ENCODE results near the gene LAMA3. TPM values are rescaled to one million over a fixed set of nuclear protein-coding genes. Genes with fewer than 3 reads are reported as not detected.

LAMA3 gene
- total and polyA plus RNA-seq, 12 donors: 1.6 to 10.2 (median 4.0) TPM

DNA sequence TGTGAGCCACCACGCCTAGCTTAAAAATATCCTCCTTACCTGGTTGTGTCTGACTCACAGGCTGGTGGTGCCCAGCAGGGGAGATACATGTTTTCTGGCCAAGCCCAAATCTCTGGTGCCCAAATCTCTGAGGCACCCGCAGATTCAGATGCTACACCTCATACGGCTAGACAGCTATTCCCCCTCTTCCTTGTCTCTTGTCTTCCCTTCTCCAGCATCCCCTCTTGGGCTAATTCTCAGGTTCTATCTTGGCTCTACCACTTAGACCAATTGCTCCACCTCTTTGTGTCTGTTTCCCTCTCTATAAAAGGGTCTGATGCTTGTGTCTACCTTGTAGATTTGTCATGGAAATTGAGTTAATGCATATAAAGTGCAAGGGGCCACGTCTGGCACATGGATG is 13.4 kb downstream of the LAMA3 start:
- WGBS, 4 donors: 73 to 89% (median 84%) methylated on average over 4 of the region's 4 CpGs
- Histone ChIP-seq H3K27me3 (no peaks in the 10 kb centered on the region), H3K4me3 (no peak overlapping the region), H3K4me1 (replicated peaks in 1 of 2) (no peaks in the 10 kb centered on the region), H3K9me3 (replicated peaks in 1 of 3) (no peaks in the 10 kb centered on the region), H3K36me3 (replicated peaks in 1 of 2) (no peaks in the 10 kb centered on the region), H3K27ac (no peak overlapping the region)
- intact Hi-C loops (cut with DNase I): loop anchor here (5.0 to 10.0 kb wide), 2 partner anchors 80 to 188 kb away; no protein-coding TSS in a partner anchor
- DNase-seq: no peak
- TF ChIP-seq, protein P1, sequence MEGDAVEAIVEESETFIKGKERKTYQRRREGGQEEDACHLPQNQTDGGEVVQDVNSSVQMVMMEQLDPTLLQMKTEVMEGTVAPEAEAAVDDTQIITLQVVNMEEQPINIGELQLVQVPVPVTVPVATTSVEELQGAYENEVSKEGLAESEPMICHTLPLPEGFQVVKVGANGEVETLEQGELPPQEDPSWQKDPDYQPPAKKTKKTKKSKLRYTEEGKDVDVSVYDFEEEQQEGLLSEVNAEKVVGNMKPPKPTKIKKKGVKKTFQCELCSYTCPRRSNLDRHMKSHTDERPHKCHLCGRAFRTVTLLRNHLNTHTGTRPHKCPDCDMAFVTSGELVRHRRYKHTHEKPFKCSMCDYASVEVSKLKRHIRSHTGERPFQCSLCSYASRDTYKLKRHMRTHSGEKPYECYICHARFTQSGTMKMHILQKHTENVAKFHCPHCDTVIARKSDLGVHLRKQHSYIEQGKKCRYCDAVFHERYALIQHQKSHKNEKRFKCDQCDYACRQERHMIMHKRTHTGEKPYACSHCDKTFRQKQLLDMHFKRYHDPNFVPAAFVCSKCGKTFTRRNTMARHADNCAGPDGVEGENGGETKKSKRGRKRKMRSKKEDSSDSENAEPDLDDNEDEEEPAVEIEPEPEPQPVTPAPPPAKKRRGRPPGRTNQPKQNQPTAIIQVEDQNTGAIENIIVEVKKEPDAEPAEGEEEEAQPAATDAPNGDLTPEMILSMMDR (IDR thresholded peaks at IDR 0.05): no peak
- no peak for TF ChIP-seq POLR2A (IDR thresholded peaks at IDR 0.05)

DNA sequence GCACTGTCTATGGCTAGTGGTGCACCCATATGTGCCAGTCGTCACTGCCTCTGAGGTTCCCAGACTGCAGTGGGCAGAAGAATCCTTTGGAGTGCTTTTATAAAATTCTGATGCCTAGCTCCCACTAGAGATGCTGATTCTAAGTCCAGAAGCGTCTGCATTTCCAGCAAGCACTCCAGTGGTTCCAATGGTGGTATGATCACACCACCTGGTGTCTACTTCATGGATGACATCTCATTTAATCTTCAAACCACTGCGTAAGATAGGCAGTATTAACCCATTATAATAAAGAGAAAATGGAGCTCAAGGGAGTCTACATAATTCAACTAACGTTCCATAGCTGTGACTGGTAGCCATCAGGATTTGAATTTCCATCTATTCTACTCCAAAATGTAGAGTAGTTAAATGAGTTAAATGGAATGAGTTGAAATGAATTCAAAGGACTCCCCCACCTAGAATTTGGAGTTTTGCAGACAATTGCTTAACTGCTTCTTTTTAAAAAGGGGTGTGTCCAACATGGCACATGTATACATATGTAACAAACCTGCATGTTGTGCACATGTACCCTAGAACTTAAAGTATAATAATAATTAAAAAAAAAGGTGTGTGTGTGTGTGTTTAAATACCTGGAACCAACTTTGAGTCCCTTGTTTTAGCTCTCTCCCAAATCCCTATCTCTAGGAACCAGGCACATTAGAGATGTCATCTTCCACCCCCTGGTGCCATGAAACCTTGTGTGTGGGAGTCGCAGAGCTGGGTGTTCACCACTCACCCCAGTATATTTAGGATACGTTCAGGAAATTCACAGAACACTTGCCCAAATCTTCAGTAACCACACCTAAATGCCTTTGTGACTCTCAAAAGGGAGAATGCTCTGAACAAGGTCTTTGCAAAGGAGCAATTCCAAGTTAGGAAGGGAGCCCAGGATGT is 14.1 kb downstream of the LAMA3 start:
- DNase-seq: peak in 5 of 7 donors; percentile 29 to 68 (median 45)
- H3K36me3 ChIP-seq (replicated peaks in 1 of 2): no peaks in the 10 kb centered on the region
- intact Hi-C loops (cut with DNase I): loop anchor here (5.0 to 10.0 kb wide), 2 partner anchors 81 to 189 kb away; no protein-coding TSS in a partner anchor
- no peaks in the 10 kb centered on the region for H3K4me1 ChIP-seq (replicated peaks in 1 of 2)
- H3K4me3 ChIP-seq: no peak overlapping the region
- no peaks in the 10 kb centered on the region for H3K9me3 ChIP-seq (replicated peaks in 1 of 3)
- WGBS, 4 donors: 40 to 47% (median 44%) methylated on average over 6 of the region's 6 CpGs
- no peaks in the 10 kb centered on the region for H3K27me3 ChIP-seq
- TF ChIP-seq POLR2A (IDR thresholded peaks at IDR 0.05): no peak
- TF ChIP-seq, protein P1 (IDR thresholded peaks at IDR 0.05): peak; percentile 36 to 77 (median 68)
- no peak overlapping the region for H3K27ac ChIP-seq

DNA sequence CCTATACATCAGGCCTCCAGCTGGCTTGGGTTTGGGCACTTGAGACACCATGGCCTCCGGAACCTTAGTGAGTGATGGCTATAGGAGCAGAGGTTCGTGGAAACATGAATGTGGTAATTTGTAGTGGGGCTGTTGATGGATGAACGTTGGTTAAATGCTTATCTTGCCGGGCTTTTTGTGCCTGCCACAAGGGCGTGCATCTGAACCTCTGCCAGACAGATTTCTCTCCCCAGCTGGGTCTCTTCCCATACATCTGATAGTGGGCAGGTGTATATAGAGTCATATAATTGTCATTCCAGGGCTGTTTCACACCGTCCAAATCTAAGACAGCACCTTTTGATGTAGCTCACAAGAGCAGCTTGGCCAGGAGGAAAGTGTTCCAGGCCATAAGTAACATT is 14.7 kb downstream of the LAMA3 start:
- intact Hi-C loops (cut with DNase I): loop anchor here (5.0 to 10.0 kb wide), 2 partner anchors 82 to 189 kb away; no protein-coding TSS in a partner anchor
- H3K36me3 ChIP-seq (replicated peaks in 1 of 2): no peaks in the 10 kb centered on the region
- no peaks in the 10 kb centered on the region for H3K4me1 ChIP-seq (replicated peaks in 1 of 2)
- TF ChIP-seq, protein P1 (IDR thresholded peaks at IDR 0.05): no peak
- TF ChIP-seq POLR2A (IDR thresholded peaks at IDR 0.05): no peak
- no peaks in the 10 kb centered on the region for H3K9me3 ChIP-seq (replicated peaks in 1 of 3)
- DNase-seq: no peak
- no peak overlapping the region for H3K4me3 ChIP-seq
- no peaks in the 10 kb centered on the region for H3K27me3 ChIP-seq
- no peak overlapping the region for H3K27ac ChIP-seq
- 37 to 57% (median 49%) methylated on average over 4 to 6 of the region's 6 CpGs for WGBS, 4 donors

DNA sequence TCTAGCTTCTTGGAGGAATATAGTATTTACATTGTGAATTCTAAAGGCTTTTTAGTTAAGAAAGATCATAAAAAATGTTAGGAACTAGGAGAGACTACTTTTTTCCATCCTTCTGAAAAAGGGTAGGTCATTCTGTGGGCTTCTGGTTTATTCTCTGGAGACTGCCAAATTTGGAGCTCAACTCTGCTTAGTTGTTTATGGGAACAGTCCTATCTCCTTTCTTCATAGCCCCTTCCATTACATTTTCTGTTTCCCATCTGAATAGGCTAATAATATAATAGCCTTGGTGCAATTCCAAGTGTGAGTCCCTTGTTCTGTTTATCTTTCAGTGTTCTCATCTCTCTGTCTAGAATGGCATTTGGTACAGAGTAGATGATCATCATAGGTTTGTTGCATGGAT is 15.6 kb downstream of the LAMA3 start:
- no peak for TF ChIP-seq POLR2A (IDR thresholded peaks at IDR 0.05)
- TF ChIP-seq, protein P1 (IDR thresholded peaks at IDR 0.05): no peak
- DNase-seq: no peak
- no peak overlapping the region for H3K4me3 ChIP-seq
- H3K36me3 ChIP-seq (replicated peaks in 1 of 2): no peaks in the 10 kb centered on the region
- H3K9me3 ChIP-seq (replicated peaks in 1 of 3): no peaks in the 10 kb centered on the region
- H3K27ac ChIP-seq: no peak overlapping the region
- intact Hi-C loops (cut with DNase I): loop anchor here (5.0 to 10.0 kb wide), 2 partner anchors 83 to 190 kb away; no protein-coding TSS in a partner anchor
- H3K27me3 ChIP-seq: no peaks in the 10 kb centered on the region
- H3K4me1 ChIP-seq (replicated peaks in 1 of 2): no peaks in the 10 kb centered on the region

All from adrenal gland (tissue), 12 donors.